GM23338 (cell line): Measurements from ENCODE around the gene ACVR1C. TPM values are rescaled to one million over a fixed set of nuclear protein-coding genes. Genes with fewer than 3 reads are reported as not detected.

Source experiments
- ATAC-seq: fragments of 200-7000 bp; cut with Tn5 transposase; 3 replicates; pipeline ENCODE4 v1.9.1; 2020
- DNase-seq: peaks from one replicate; pipeline ENCODE4 v3.0.0-alpha.2; 2015; ENCODE audit warnings: low spot score
- H2AFZ ChIP-seq: fragments of 200-600 bp; sonication (generic); 2 replicates; pipeline ENCODE4 v1.8.0; 2016; ENCODE audit warnings: antibody characterized with exemption, mild to moderate bottlenecking, moderate library complexity
- H3F3A ChIP-seq: fragments of 200-600 bp; sonication (generic); replicated peaks from 2 replicates; pipeline ENCODE4 v1.8.0; 2017; ENCODE audit warnings: antibody characterized with exemption, mixed run types, low read depth
- H3K27ac ChIP-seq: fragments of 200-600 bp; sonication (generic); 2 replicates; pipeline ENCODE4 v1.6.1; 2016; ENCODE audit warnings: low read depth
- H3K27me3 ChIP-seq: fragments of 200-600 bp; sonication (generic); 2 replicates; pipeline ENCODE4 v1.8.0; 2016; ENCODE audit warnings: mild to moderate bottlenecking, mixed run types, moderate library complexity; ENCODE audit not compliant: insufficient read depth
- H3K36me3 ChIP-seq: fragments of 200-600 bp; sonication (generic); 2 replicates; pipeline ENCODE4 v1.8.0; 2016; ENCODE audit warnings: mild to moderate bottlenecking; ENCODE audit not compliant: insufficient read depth
- H3K4me1 ChIP-seq: fragments of 200-600 bp; sonication (generic); 2 replicates; pipeline ENCODE4 v1.8.0; 2016; ENCODE audit warnings: mild to moderate bottlenecking, moderate library complexity; ENCODE audit not compliant: insufficient read depth
- H3K4me2 ChIP-seq: fragments of 200-600 bp; sonication (generic); 2 replicates; pipeline ENCODE4 v1.7.1; 2017; ENCODE audit warnings: mixed run types
- H3K4me3 ChIP-seq: fragments of 200-600 bp; sonication (generic); 2 replicates; pipeline ENCODE4 v1.6.1; 2016; ENCODE audit warnings: mixed run types
- H3K79me2 ChIP-seq: fragments of 200-600 bp; sonication (generic); replicated peaks from 2 replicates; pipeline ENCODE4 v1.8.0; 2017; ENCODE audit warnings: mild to moderate bottlenecking; ENCODE audit not compliant: insufficient read depth
- H3K9me2 ChIP-seq: fragments of 200-600 bp; sonication (generic); 2 replicates; pipeline ENCODE4 v1.8.0; 2017; ENCODE audit not compliant: insufficient read depth
- H4K20me1 ChIP-seq: fragments of 200-600 bp; sonication (generic); replicated peaks from 2 replicates; pipeline ENCODE4 v1.8.0; 2017; ENCODE audit warnings: mild to moderate bottlenecking; ENCODE audit not compliant: insufficient read depth
- H3K27ac Mint-ChIP-seq: 2 replicates; pipeline ENCODE4 v1.8.0; 2020; ENCODE audit warnings: inconsistent platforms, mild to moderate bottlenecking, moderate library complexity, mixed read lengths
- H3K27me3 Mint-ChIP-seq: 3 replicates; pipeline ENCODE4 v1.8.0; 2022; ENCODE audit warnings: low read depth, mild to moderate bottlenecking, moderate library complexity, mixed read lengths, inconsistent platforms; ENCODE audit not compliant: insufficient read depth, poor library complexity
- H3K36me3 Mint-ChIP-seq: 3 replicates; pipeline ENCODE4 v1.8.0; 2021; ENCODE audit warnings: low read depth, mild to moderate bottlenecking, inconsistent platforms, moderate library complexity, mixed read lengths
- H3K4me1 Mint-ChIP-seq: 3 replicates; pipeline ENCODE4 v1.8.0; 2020; ENCODE audit warnings: mild to moderate bottlenecking, inconsistent platforms, mixed read lengths
- H3K4me3 Mint-ChIP-seq: 3 replicates; pipeline ENCODE4 v1.8.0; 2021; ENCODE audit warnings: moderate library complexity, mild to moderate bottlenecking, inconsistent platforms, mixed read lengths
- H3K9me3 Mint-ChIP-seq: 3 replicates; pipeline ENCODE4 v1.8.0; 2020; ENCODE audit warnings: moderate library complexity, mild to moderate bottlenecking, inconsistent platforms, mixed read lengths
- CREB1 ChIP-seq: fragments of 250-450 bp; sonication (Bioruptor Pico); IDR thresholded peaks from 2 replicates; pipeline ENCODE4 v1.5.0; 2020; ENCODE audit warnings: low read depth, mild to moderate bottlenecking, moderate library complexity
- CTCF ChIP-seq, 2 experiments: fragments of 200-600 bp in 1 of 2; sonication (generic) in 1 of 2; conservative IDR thresholded peaks; 2 replicates each; pipeline versions ENCODE4 v1.5.1 to v1.6.1; 2016 to 2017; ENCODE audit warnings: antibody characterized with exemption in 2 of 2, low read depth in 2 of 2, mild to moderate bottlenecking in 2 of 2, moderate library complexity in 1 of 2
- ETS1 ChIP-seq: IDR thresholded peaks from 2 replicates; pipeline ENCODE4 v1.6.1; 2016; ENCODE audit warnings: antibody characterized with exemption
- EZH2 ChIP-seq: fragments of 200-600 bp; sonication (generic); IDR thresholded peaks from one replicate; pipeline ENCODE4 v1.8.0; 2017; ENCODE audit warnings: antibody characterized with exemption, mild to moderate bottlenecking, low read depth; ENCODE audit not compliant: unreplicated experiment
- EZH2phosphoT487 ChIP-seq: fragments of 200-600 bp; sonication (generic); IDR thresholded peaks from one replicate; pipeline ENCODE4 v1.8.1; 2018; ENCODE audit warnings: antibody characterized with exemption; ENCODE audit not compliant: unreplicated experiment
- JUNB ChIP-seq: IDR thresholded peaks from one replicate; pipeline ENCODE4 v1.6.1; 2016; ENCODE audit warnings: antibody characterized with exemption; ENCODE audit not compliant: unreplicated experiment
- NANOG ChIP-seq: IDR thresholded peaks from 2 replicates; pipeline ENCODE4 v1.6.1; 2016; ENCODE audit warnings: antibody characterized with exemption, borderline replicate concordance
- POLR2AphosphoS5 ChIP-seq: IDR thresholded peaks from 2 replicates; pipeline ENCODE4 v1.6.1; 2016; ENCODE audit warnings: antibody characterized with exemption, low read depth
- REST ChIP-seq: IDR thresholded peaks from one replicate; pipeline ENCODE4 v1.6.1; 2018; ENCODE audit warnings: antibody characterized with exemption; ENCODE audit not compliant: unreplicated experiment
- STAT1 ChIP-seq: IDR thresholded peaks from one replicate; pipeline ENCODE4 v1.6.1; 2016; ENCODE audit warnings: antibody characterized with exemption; ENCODE audit not compliant: unreplicated experiment
- ZNF114 ChIP-seq: fragments of 250-450 bp; sonication (Bioruptor Pico); IDR thresholded peaks from 2 replicates; pipeline ENCODE4 v1.5.0; 2020; ENCODE audit warnings: mild to moderate bottlenecking, moderate library complexity
- ZNF331 ChIP-seq: fragments of 250-450 bp; sonication (Bioruptor Pico); IDR thresholded peaks from 2 replicates; pipeline ENCODE4 v1.5.0; 2020; ENCODE audit warnings: low read depth, mild to moderate bottlenecking, moderate library complexity
- ZNF462 ChIP-seq: fragments of 250-450 bp; sonication (Bioruptor Pico); IDR thresholded peaks from 2 replicates; pipeline ENCODE4 v1.5.0; 2020; ENCODE audit warnings: mild to moderate bottlenecking, moderate library complexity
- polyA plus RNA-seq: library from polyadenylated mRNA; unstranded; fragments of >200 nt; fragmentation: Nextera tagmentation; extraction: Ambion mirVana; gene quantifications from 2 replicates; pipeline ENCODE4 v1.2.1, GENCODE V29; 2016
- total RNA-seq: library from RNA; depleted of rRNA; stranded (reverse); fragments of >200 nt; shearing (Covaris generic); gene quantifications from 2 replicates; pipeline ENCODE4 v1.2.3, GENCODE V29; 2014

The ACVR1C gene
- total and polyA plus RNA-seq, 2 experiments from 2014 or later: 0.61 to 0.94 TPM

- ATAC-seq: no peak
- no peaks in the 10 kb centered on the region for H3K9me3 Mint-ChIP-seq
- no peaks in the 10 kb centered on the region for H3K36me3 Mint-ChIP-seq
- H4K20me1 ChIP-seq: no peaks in the 10 kb centered on the region
- no peak for DNase-seq
- H3K4me3 Mint-ChIP-seq: no peak overlapping the region
- no peaks in the 10 kb centered on the region for H3K9me2 ChIP-seq
- no peak overlapping the region for H3K27ac Mint-ChIP-seq
- H2AFZ ChIP-seq: no peak overlapping the region
- H3K27me3 ChIP-seq: no peaks in the 10 kb centered on the region
- no peak overlapping the region for H3K27ac ChIP-seq
- peaks cover 6% of the 10 kb centered on the region for H3K27me3 Mint-ChIP-seq
- H3K4me1 Mint-ChIP-seq: peaks cover 8% of the 10 kb centered on the region; the same call in 2 of the 3 replicates
- H3K4me1 ChIP-seq: peaks cover 11% of the 10 kb centered on the region
- H3K36me3 ChIP-seq: no peaks in the 10 kb centered on the region
- H3K4me2 ChIP-seq: no peak overlapping the region
- H3F3A ChIP-seq: no peaks in the 10 kb centered on the region
- no peaks in the 10 kb centered on the region for H3K79me2 ChIP-seq
- no peak overlapping the region for H3K4me3 ChIP-seq
- TF ChIP-seq EZH2 (no peak), ETS1 (no peak), POLR2AphosphoS5 (no peak), CREB1 (CRISPR knock-in tag) (no peak), CTCF (conservative IDR thresholded peaks at IDR 0.05; ENCODE audit: low read depth in 2 of 2) (no peak), NANOG (no peak), EZH2phosphoT487 (no peak), STAT1 (no peak), JUNB (no peak), ZNF462 (CRISPR knock-in tag) (no peak), REST (no peak), ZNF114 (CRISPR knock-in tag) (no peak), ZNF331 (CRISPR knock-in tag) (no peak)
Measured at GRCh38 chr2:157500334-157500733, 128.3 kb downstream of the ACVR1C start.
